ENCODE results near the gene TDRD3. TPM values are rescaled to one million over a fixed set of nuclear protein-coding genes. Genes with fewer than 3 reads are reported as not detected.

Gene TDRD3
- total and polyA plus RNA-seq, 2 donors (not counting 1 experiment from before 2014, with no cell fraction given), result 5.6 to 23.7 TPM

- intact Hi-C loops (cut with micrococcal nuclease), result no loop called here
- TF ChIP-seq CTCF (IDR thresholded peaks at IDR 0.05) (no peak), EZH2 (IDR thresholded peaks at IDR 0.05; ENCODE audit: borderline replicate concordance, insufficient read depth, low read depth, low read length, poor library complexity, severe bottlenecking) (no peak)
- WGBS (ENCODE audit: insufficient coverage), result no CpG with 5 or more reads among the region's 2 CpGs
- Histone ChIP-seq H3K9me3 (ENCODE audit: control extremely low read depth in 1 of 3, control insufficient read depth in 2 of 3, insufficient read depth in 1 of 3, low read length in 2 of 3) (no peaks in the 10 kb centered on the region), H3K36me3 (replicated peaks in 1 of 2; ENCODE audit: control extremely low read depth in 1 of 2, control insufficient read depth in 1 of 2, extremely low read depth in 1 of 2, insufficient read depth in 2 of 2, low read length in 1 of 2) (no peaks in the 10 kb centered on the region), H3K79me2 (ENCODE audit: control insufficient read depth, insufficient read depth, low read length) (no peaks in the 10 kb centered on the region), H3K4me1 (ENCODE audit: control insufficient read depth in 2 of 2, insufficient read depth in 2 of 2, low read length in 2 of 2) (no peaks in the 10 kb centered on the region), H4K20me1 (ENCODE audit: control insufficient read depth, insufficient read depth, low read length, poor library complexity, severe bottlenecking) (no peaks in the 10 kb centered on the region), H3K4me2 (replicated peaks; ENCODE audit: low read depth, low read length, poor library complexity, severe bottlenecking) (no peak overlapping the region), H3K27me3 (replicated peaks in 1 of 4; ENCODE audit: control extremely low read depth in 1 of 4, control insufficient read depth in 3 of 4, insufficient read depth in 4 of 4, low read length in 3 of 4) (no peaks in the 10 kb centered on the region), H3K27ac (ENCODE audit: low read length in 2 of 2) (no peak overlapping the region), H2AFZ (ENCODE audit: insufficient read depth, low read depth, low read length, poor library complexity, severe bottlenecking) (no peak overlapping the region), H3K4me3 (ENCODE audit: control extremely low read depth in 1 of 5, extremely low read depth in 1 of 5, insufficient read depth in 1 of 5, low read depth in 2 of 5, low read length in 4 of 5) (no peak overlapping the region), H3K9ac (ENCODE audit: low read length) (no peak overlapping the region)
- no peak for ATAC-seq (ENCODE audit: low read depth)
- ChIA-PET POLR2A (no interaction called here), CTCF (no interaction called here)
- H3K4me3 Mint-ChIP-seq, result no peak overlapping the region
- no peak for DNase-seq
- peaks cover 3% of the 10 kb centered on the region for H3K27me3 Mint-ChIP-seq
- no peak overlapping the region for H3K27ac Mint-ChIP-seq
- H3K4me1 Mint-ChIP-seq, result no peaks in the 10 kb centered on the region
- peaks cover 2% of the 10 kb centered on the region for H3K9me3 Mint-ChIP-seq (ENCODE audit: insufficient read depth)
Measured at GRCh38 chr13:60611523-60611922, 214.5 kb downstream of the TDRD3 start.

GRCh38 chr13:60612593-60612992 is 215.6 kb downstream of the TDRD3 start:
- Histone ChIP-seq H3K4me3 (ENCODE audit: control extremely low read depth in 1 of 5, extremely low read depth in 1 of 5, insufficient read depth in 1 of 5, low read depth in 2 of 5, low read length in 4 of 5) (no peak overlapping the region), H3K4me2 (replicated peaks; ENCODE audit: low read depth, low read length, poor library complexity, severe bottlenecking) (no peak overlapping the region), H2AFZ (ENCODE audit: insufficient read depth, low read depth, low read length, poor library complexity, severe bottlenecking) (no peak overlapping the region), H3K36me3 (replicated peaks in 1 of 2; ENCODE audit: control extremely low read depth in 1 of 2, control insufficient read depth in 1 of 2, extremely low read depth in 1 of 2, insufficient read depth in 2 of 2, low read length in 1 of 2) (no peaks in the 10 kb centered on the region), H3K27me3 (replicated peaks in 1 of 4; ENCODE audit: control extremely low read depth in 1 of 4, control insufficient read depth in 3 of 4, insufficient read depth in 4 of 4, low read length in 3 of 4) (no peaks in the 10 kb centered on the region), H3K4me1 (ENCODE audit: control insufficient read depth in 2 of 2, insufficient read depth in 2 of 2, low read length in 2 of 2) (no peaks in the 10 kb centered on the region), H3K79me2 (ENCODE audit: control insufficient read depth, insufficient read depth, low read length) (no peaks in the 10 kb centered on the region), H3K9me3 (ENCODE audit: control extremely low read depth in 1 of 3, control insufficient read depth in 2 of 3, insufficient read depth in 1 of 3, low read length in 2 of 3) (no peaks in the 10 kb centered on the region), H4K20me1 (ENCODE audit: control insufficient read depth, insufficient read depth, low read length, poor library complexity, severe bottlenecking) (no peaks in the 10 kb centered on the region), H3K9ac (ENCODE audit: low read length) (no peak overlapping the region), H3K27ac (ENCODE audit: low read length in 2 of 2) (no peak overlapping the region)
- Mint-ChIP-seq H3K27me3 (peaks cover 3% of the 10 kb centered on the region), H3K4me1 (no peaks in the 10 kb centered on the region), H3K4me3 (no peak overlapping the region), H3K27ac (no peak overlapping the region), H3K9me3 (ENCODE audit: insufficient read depth) (peaks cover 2% of the 10 kb centered on the region)
- TF ChIP-seq CTCF (IDR thresholded peaks at IDR 0.05) (no peak), EZH2 (IDR thresholded peaks at IDR 0.05; ENCODE audit: borderline replicate concordance, insufficient read depth, low read depth, low read length, poor library complexity, severe bottlenecking) (no peak)
- DNase-seq (no peak), ATAC-seq (ENCODE audit: low read depth) (no peak)
- POLR2A ChIA-PET, result no interaction called here
- CTCF ChIA-PET, result no interaction called here
- intact Hi-C loops (cut with micrococcal nuclease), result no loop called here
- 100% methylated on average over 1 of the region's 3 CpGs for WGBS (ENCODE audit: insufficient coverage)

Measured in B cell (primary cell).